ENCODE results near the gene GJA9.

GRCh38 chr1:38881487-38881886 is at the start of gene GJA9:
- TF ChIP-seq CTCF (IDR thresholded peaks at IDR 0.05) (no peak), POLR2AphosphoS5 (IDR thresholded peaks at IDR 0.05; ENCODE audit: low read depth, low read length) (no peak), REST (IDR thresholded peaks at IDR 0.05; ENCODE audit: insufficient read depth in 1 of 2, low read depth in 2 of 2, low read length in 1 of 2) (no peak), TCF7L2 (IDR thresholded peaks at IDR 0.05; ENCODE audit: low read depth, low read length) (no peak)

All from Panc1 (cell line).